LNCAP (cell line): ENCODE results near the gene ATAD1.

Experiments
- CTCF ChIP-seq: fragments of 450-650 bp; IDR thresholded peaks from 2 replicates; pipeline ENCODE4 v1.5.1; 2017; ENCODE audit warnings: mild to moderate bottlenecking

The ATAD1 gene

GRCh38 chr10:87862679-87863052 lies 44.6 kb upstream of the ATAD1 start:
- no peak for TF ChIP-seq CTCF

DNA sequence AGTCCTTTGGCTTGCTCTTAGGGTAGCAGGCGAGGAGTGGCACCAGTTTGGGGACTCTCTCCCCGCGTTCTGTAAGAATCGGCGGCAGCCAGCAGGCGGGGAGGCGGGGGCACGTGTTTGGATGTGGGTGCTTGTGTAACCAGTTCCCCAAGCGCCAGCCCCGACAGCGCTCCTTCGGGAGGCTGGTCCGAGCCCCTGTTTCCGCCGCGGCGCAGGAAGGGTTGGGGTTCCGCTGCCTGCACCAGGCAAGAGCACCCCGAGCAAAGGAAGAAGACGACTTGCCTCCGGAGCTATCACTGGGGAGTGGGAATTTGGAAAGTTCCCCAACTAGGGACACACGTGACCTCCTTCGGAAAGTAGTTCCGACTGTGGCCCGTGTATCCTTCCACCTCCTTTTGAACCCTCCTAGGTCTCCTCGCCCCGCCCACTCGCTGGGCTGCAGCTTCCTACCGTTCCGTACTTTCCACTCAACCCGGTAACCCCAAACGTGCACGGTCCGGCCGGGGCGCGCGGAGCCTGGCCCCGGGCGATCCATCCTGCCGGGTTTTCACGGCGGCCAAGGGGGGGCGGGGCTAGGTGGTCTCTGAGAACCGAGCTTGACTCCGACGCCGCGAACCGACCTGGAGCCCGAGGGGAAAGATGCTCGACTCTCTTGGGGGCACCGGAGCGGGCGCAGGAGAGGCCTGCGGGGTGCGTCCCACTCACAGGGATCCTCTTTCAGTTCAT lies 44.1 kb upstream of the ATAD1 start:
- no peak for TF ChIP-seq CTCF

- TF ChIP-seq CTCF, result no peak
Observed at GRCh38 chr10:87861566-87861952, 43.5 kb upstream of the ATAD1 start.

DNA sequence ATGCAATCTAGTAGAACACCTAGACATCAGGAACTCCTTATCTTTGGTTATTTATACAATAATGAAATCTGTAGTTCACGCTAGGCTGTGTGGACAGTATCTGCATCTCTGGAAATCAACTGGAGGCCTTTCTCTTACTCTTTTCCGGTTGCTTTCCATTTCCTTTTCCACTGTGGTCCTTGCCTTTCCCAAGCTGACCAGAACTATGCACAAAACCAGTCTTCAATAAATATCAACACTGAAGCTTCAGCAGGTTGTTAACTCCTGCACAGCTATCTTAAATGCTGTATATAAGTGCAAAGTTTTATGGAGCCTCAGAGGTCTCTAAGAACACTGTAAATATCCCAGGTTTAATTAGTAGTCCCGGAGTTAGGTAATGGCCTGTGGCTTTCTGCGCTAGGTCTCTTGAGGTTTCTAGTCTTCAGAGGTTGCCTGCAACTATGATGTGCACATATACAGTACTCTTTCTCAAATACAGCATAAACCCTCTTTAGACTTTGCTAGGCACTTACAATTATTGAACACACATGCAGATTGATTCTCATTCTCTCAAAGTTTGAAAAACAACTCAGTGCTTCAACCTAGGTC lies 42.9 kb upstream of the ATAD1 start:
- no peak for TF ChIP-seq CTCF

- TF ChIP-seq CTCF, result peak; percentile 52
Observed at GRCh38 chr10:87860156-87860795, 42.2 kb upstream of the ATAD1 start.

DNA sequence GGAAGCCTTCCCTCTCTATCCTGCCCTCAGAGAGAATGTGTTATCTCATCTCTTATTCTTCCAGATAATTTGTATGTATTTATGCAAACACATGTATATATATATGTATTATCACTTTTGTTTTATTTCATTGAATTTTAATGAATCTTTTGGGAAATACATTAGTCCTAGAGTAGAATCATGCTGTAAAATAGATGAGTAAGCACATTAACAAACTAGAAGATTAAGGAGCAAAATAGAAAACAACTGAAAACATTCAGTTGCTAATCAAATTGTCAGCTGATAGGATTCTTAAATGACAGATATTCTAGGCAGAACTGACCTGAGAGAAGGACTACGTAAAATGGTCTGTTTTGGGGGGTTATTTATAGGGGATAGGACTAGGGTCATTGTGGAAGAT lies 34.1 kb upstream of the ATAD1 start:
- TF ChIP-seq CTCF, result no peak

- TF ChIP-seq CTCF, result peak; percentile 48; the same call in 1 of the 2 replicates
Observed at GRCh38 chr10:87850742-87851205, 32.7 kb upstream of the ATAD1 start.
